Measurements from ENCODE around the gene CYP27A1.

DNA sequence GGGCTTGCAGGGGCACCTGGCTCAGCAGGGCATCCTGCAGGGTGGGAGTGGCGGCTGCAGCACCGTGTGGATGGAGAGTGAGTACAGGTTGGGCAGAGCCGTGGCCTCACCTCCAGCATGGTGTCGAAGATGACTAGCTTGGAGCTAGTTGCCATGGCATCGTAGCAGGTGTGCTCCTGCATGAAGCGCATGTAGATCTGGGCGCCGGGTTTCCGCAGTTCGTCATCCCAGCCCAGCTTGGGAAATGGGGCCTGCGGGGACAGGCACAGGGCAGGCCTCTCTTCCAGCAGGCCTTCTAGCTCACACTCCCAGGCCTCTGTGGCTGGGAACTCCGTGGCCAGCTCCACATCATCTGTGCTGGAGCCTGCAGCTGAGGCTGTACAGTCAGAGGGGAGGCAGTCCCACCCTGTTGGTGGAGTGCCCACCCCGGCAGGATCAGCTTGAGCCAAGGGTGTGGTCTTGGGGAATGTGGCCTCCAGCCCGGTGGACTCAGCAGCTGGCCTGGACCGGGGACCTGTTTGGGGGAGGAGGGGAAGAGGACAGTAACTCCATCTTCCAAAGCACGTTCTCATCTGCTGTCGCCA lies 48.0 kb downstream of the CYP27A1 start:
- TF ChIP-seq CTCF (IDR thresholded peaks at IDR 0.05) (no peak), POLR2A (IDR thresholded peaks at IDR 0.05) (no peak)
